H1 (cell line): Measurements from ENCODE around the gene ROR1. TPM values are rescaled to one million over a fixed set of nuclear protein-coding genes. Genes with fewer than 3 reads are reported as not detected.

Source experiments
- CEBPB ChIP-seq: IDR thresholded peaks from 2 replicates; pipeline ENCODE4 v1.6.1; 2012; ENCODE audit warnings: low read depth, low read length
- EZH2 ChIP-seq: fragments of 200-600 bp; sonication (generic); IDR thresholded peaks from 2 replicates; pipeline ENCODE4 v1.7.1; 2012; ENCODE audit warnings: low read depth, mild to moderate bottlenecking, moderate library complexity, low read length, inconsistent platforms; ENCODE audit not compliant: severe bottlenecking
- KDM4A ChIP-seq: IDR thresholded peaks from one replicate; pipeline ENCODE4 v1.7.1; 2012; ENCODE audit warnings: low read depth, mild to moderate bottlenecking, moderate library complexity, low read length, inconsistent platforms; ENCODE audit not compliant: severe bottlenecking
- NANOG ChIP-seq: IDR thresholded peaks from 2 replicates; pipeline ENCODE4 v1.6.1; 2011; ENCODE audit warnings: low read length, low read depth, mild to moderate bottlenecking, inconsistent platforms; ENCODE audit not compliant: insufficient read depth, poor library complexity, severe bottlenecking
- RAD21 ChIP-seq, 2 experiments: IDR thresholded peaks in 1 of 2; conservative IDR thresholded peaks in 1 of 2; 2 replicates each; pipeline ENCODE4 v1.6.1; 2011; ENCODE audit warnings: low read depth in 2 of 2, low read length in 2 of 2, improper control_type of control experiment in 1 of 2, inconsistent platforms in 1 of 2, mild to moderate bottlenecking in 1 of 2, moderate library complexity in 1 of 2
- polyA plus RNA-seq, 7 experiments: library from polyadenylated mRNA; depleted of rRNA in 3 of 7; stranded (reverse) in 5 of 7; unstranded in 2 of 7; fragments of >200 nt in 5 of 7; fragments of 200-250 nt in 2 of 7; gene quantifications; 1 replicate in 5 of 7; 2 replicates in 1 of 7; 4 replicates in 1 of 7; pipeline versions ENCODE4 v1.2.1 to v1.2.3, GENCODE V29; 2011 to 2013; ENCODE audit warnings: missing spikeins in 2 of 7, mixed read lengths in 2 of 7
- total RNA-seq: library from RNA; stranded (reverse); fragmentation: NEBNext Ultra II Directional; extraction: Animal tissue kit (Norgen Biotek cat#: 25700); gene quantifications from 2 replicates; pipeline ENCODE4 v1.2.1, GENCODE V29; 2021

Gene ROR1
- total and polyA plus RNA-seq, 2 of the 8 experiments (the other 6 are each of a cell fraction or from before 2014, with no cell fraction given), result 33.6 to 73.6 TPM

DNA sequence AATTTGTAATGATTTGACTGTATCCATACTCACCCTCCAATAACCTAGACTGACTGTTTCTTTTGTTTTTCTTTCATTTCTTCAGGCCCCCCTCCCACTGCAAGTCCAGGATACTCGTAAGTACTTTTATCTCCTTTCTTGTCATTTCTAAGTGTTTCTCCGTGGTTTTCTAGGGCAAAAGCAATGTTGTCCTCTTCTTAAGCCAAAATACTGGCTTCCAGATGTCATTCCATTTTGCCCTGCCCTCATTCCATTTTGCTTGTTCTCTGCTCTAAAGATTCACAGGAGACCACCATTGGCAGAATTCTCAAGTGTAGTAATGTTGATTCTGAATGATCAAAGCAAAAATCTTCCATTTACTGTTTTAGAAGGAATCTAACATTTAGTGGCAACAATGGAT, 276.8 kb downstream of the ROR1 start (continued):
- no peak for TF ChIP-seq EZH2
- no peak for TF ChIP-seq KDM4A
- TF ChIP-seq NANOG, result no peak
- no peak for TF ChIP-seq CEBPB
- TF ChIP-seq RAD21 (IDR thresholded peaks at IDR 0.05 in 1 of 2, conservative IDR thresholded peaks at IDR 0.05 in 1 of 2; ENCODE audit: low read depth in 2 of 2, low read length in 2 of 2), result no peak
